IPS-11a (cell line): ENCODE results near the gene STAB2.
"Not testable (repeated sequence)": the region's sequence is repeated elsewhere in the genome, so short reads cannot be mapped to it uniquely, and the experiment has no call there.

Source experiments
- H3K4me3 ChIP-seq: one replicate; pipeline ENCODE4 v1.5.1; 2013; ENCODE audit warnings: low read depth, low read length, control low read depth

The STAB2 gene

DNA sequence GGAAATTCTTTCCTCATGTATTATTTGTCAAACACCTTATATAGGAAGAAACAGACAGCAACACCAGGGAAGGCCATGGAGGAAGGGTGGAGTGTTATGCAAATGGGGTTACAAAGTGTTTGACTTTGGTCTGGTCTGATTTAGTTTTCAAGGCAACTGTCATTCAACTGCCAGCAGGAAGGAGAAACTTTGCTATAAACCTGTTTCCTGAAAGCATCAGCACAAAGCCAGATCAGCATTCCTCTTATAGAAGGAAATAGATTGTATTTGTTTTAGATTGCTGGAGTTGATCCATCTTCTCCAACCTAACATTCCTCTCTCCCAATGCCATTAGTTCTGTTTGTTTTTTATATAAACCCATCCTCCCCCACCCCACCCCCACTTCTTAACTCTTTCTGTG lies 65.7 kb downstream of the STAB2 start:
- H3K4me3 ChIP-seq, result no peak overlapping the region

DNA sequence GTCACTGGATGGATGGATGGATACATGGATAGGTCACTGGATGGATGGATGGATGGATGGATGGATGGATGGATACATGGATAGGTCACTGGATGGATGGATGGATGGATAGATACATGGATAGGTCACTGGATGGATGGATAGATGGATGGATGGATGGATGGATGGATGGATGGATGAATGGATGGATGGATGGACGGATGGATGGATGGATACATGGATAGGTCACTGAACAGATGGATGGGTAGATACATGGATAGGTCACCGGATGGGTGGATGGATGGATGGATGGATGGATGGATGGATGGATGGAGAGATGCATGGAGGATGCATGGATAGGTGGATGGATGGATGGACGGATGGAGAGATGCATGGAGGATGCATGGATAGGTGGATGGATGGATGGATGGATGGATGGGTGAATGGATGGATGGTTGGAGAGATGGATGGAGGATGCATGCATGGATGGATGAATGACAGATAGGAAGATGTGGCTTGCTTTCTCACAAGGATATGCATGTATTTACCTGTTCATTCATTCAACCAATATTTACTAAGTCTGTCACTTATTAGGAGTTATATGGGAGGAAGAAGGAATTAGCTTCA lies 66.6 kb downstream of the STAB2 start:
- not testable (repeated sequence) for H3K4me3 ChIP-seq

DNA sequence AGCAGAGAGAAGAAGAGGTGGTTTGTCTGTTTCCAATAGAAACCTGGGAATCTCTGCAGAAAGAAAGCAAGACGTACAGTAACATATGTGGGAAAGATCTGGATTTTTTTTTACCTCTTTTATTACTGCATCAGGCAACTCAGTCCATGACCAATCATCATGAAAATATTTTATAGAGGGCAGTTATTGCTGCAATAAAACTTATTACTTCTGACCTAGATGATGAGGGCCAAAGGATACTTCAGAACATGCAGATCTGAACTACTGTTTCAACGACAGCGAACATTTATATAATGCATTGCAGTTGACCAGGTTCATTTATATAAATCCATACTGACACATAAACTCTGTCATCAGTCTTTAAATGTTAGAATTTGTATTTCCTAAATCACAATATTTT lies 67.7 kb downstream of the STAB2 start:
- H3K4me3 ChIP-seq, result no peak overlapping the region

DNA sequence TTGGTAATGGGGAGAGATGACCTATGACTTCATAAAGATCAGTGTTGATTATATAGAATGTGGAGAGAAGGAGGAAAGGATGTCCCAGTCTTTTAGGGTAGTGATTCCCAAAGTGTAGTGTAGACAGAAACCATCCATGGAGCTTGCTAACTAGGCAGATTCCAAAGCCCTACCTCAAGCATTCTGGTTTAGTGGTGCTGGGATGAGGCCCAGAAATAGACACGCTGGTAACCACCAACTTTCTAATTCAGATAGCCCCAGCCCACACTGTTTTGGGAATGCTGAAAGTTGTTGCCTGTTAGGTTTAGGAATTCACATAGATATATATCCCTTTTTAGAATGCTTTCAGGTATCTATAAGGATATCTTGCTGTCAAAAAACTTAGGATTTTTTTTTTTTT lies 69.2 kb downstream of the STAB2 start:
- no peak overlapping the region for H3K4me3 ChIP-seq

DNA sequence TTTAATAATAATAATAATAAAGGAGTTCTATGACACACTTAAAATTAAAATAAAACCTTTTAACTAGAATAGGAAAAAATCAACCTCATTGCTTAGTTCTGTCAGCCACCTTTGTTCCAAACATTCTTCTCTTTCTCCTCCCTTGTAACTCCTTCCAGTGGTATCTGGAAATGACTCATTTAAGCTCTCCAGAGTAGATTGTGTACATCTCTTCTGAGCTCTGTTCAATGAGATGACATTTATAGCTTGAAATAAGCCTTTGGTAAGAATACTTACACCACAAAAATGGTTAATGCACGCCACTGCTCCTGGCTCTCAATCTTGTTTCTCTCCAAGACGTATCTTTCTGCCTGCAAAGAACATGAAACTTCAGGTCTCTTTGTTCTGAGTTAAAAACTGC lies 70.3 kb downstream of the STAB2 start:
- no peak overlapping the region for H3K4me3 ChIP-seq

DNA sequence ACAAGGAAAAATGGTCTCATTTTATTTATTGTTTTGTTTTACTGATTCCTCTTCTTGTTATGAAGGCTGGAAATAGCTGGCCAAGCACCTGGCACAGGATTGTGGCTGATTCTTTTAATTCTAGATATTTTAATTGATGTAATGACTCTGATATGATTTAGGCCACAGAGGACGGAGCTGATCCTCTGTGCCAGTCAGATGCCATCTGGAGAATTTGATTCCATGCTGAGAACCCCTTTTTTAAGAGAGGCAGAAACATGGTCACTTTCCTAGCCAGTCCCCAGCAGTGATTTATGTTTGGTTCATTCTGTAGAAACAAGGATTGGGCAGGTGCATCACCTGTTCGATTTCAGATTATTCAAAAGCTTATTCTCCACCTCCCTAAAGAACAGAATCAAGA lies 77.6 kb downstream of the STAB2 start:
- H3K4me3 ChIP-seq, result no peak overlapping the region

DNA sequence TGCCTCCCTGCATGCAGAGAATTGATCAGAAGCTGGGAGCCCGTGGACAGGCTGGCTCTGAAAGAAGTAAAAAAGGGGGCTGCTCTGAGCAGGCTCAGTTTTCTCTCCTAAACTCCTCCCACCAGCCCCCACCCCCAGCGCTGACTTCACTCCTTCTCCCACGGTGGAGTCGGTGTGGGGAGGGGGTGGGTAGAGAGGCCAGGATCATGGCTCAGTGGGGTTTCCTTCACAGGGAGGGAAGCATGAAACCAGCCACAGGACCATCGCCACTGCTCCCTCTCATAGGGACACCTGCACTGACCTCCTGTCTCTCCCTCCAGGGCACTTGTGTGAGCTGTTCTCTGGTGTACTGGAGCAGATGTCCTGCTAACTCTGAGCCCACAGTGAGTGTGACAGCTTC lies 78.9 kb downstream of the STAB2 start:
- no peak overlapping the region for H3K4me3 ChIP-seq

DNA sequence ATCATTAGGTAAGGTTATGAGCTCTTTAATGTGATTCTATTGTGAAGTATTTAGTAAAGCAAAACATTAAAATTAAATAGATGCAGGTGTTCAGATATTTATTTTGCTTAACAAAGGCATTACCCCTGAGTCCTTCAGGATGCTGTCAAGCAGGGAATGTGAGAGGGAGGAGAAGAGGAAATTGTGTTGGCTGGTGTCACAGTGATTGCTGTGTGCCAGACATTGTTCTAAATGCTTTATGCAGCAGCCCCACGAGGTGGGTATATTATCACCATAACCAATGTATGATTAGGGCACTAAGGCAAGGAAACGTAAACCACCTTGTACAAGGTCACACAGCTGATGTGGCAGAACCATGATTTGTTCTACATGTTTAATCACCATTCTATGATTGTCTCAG lies 80.1 kb downstream of the STAB2 start:
- H3K4me3 ChIP-seq, result no peak overlapping the region

DNA sequence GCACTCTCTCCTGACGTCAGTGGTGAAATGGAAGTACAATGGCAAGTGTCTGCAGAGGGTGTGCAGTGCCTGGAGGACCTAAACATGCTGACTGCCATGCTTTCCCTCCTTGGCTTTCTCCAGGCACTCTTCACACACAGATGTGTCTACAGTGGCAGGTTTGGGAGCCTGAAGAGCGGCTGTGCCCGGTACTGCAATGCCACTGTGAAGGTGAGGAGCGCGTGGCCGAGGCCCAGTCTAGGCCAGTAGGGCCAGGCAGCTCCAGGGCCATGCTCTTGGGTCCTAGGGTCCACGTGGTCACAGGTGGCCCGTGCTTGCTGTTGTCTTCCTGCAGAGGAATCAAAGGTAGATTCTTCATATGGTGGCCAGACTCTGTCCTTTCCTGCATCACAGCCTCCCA lies 81.4 kb downstream of the STAB2 start:
- H3K4me3 ChIP-seq, result no peak overlapping the region

DNA sequence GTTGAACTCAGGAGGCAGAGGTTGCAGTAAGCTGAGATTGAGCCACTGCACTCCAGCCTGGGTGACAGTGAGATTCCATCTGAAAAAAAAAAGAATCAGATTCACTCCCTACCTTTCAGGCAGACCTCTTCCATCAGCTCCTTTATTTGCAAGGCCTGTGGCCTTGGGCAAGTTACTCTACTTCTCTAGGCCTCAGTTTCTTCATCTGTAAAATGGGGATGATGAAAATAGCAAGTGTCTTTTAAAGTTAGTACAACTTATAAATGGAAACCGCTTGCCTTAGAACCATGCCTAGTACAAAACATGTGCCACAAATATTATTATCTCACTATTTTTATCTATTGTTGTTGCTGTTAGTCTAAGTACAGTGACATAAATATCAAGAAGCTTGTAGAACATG lies 84.3 kb downstream of the STAB2 start:
- H3K4me3 ChIP-seq, result no peak overlapping the region

DNA sequence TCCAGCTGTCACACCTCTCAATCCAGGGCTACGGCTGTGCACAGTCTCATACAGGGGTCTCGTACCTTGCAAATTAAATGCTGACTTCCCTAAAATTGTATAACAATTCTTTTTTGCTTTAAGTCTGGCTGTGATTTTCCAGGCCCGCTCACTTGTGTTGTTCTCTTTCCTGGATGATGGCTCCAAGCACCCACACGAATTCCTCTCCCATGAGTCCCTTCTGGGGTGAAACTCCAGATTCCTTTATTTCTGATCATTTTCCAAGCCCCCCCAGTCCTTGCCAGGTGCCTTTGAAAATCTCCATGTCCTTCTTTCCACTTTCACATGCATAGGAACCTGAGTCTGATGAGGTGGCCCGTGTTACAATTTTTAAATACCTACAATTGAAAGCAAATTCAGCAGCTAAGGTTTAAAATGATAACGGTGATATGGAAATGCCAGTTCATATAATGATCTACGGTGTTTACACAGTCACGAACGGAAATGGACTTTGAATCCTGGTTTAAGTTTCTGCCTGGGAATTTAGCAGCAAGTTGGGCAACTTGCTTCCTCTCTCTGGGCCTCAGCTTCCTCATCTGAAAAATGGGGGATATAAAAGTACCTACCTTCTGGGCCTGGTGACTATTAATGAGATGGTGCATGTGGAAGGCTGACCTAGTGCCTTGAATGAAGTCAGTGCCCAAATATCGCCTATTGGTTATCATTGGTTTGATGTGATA lies 85.5 kb downstream of the STAB2 start:
- no peak overlapping the region for H3K4me3 ChIP-seq

DNA sequence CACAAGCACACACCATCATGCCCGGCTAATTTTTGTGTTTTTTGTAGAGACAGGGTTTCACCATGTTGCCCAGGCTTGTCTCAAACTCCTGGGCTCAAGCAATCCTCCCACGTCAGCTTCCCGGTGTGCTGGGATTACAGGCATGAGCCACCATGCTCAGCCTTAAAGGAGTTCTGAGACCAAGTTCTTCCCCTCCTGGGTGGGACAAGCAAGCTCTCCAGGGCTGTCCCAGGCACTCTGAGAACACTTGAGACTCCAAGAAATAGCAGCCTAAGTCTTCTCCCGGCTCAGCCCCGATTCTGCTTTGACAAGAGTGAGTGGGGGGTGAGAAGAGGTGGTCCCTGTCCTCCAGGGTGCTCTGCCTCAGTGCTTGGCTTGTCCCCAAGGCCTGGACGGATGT lies 86.4 kb downstream of the STAB2 start:
- no peak overlapping the region for H3K4me3 ChIP-seq

DNA sequence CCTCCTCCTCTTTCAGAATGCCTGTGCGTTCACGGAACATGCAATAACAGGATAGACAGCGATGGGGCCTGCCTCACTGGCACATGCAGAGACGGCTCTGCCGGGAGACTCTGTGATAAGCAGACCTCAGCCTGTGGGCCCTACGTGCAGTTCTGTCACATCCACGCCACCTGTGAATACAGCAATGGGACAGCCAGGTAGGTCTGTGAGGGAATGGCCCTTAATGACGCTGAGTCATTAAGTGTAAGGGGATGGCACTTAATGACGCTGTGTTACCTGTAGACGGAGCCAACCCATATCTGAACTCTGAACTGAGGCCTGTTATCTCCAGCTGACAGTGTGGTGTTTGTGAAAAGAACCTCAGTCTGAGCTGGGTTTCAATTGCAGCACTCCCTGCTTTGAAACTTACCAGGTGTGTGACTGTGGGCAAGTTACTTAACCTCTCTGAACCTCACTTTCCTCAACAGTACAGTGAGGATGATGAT lies 86.9 kb downstream of the STAB2 start:
- no peak overlapping the region for H3K4me3 ChIP-seq

DNA sequence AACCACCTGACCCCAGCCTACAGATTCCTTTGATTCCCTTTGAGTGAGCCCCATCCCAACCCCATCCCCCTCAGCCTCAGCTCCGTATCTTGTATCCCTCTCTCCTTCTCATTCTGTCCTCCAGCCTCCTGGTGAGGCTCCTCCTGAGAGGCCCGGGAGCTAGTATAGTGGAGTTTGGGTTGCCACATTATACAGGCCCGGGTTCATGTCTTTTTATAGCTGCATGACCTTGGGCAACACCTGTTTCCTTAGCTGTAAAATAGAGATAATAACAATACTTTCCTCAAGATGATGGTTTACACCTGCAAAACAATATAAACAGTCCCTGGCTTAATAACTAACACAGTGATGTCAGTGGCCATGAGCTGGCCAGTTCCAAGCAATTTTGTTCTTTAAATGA lies 89.8 kb downstream of the STAB2 start:
- H3K4me3 ChIP-seq, result no peak overlapping the region

DNA sequence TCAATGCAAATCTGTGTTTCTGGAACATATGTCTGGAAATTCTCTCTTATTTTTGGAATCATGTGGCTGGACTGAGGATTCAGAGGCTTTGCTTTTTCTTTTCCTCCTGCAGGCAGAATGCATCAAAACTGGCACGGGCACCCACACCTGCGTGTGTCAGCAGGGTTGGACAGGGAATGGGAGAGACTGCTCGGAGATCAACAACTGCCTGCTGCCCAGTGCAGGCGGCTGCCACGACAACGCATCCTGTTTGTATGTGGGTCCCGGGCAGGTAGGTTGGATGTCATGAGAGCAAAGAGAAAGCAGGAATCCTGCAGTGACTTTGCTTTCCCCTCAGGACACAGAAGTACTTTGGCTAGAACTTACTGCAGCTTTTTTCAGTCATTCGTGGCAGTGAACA lies 90.3 kb downstream of the STAB2 start:
- H3K4me3 ChIP-seq, result no peak overlapping the region

DNA sequence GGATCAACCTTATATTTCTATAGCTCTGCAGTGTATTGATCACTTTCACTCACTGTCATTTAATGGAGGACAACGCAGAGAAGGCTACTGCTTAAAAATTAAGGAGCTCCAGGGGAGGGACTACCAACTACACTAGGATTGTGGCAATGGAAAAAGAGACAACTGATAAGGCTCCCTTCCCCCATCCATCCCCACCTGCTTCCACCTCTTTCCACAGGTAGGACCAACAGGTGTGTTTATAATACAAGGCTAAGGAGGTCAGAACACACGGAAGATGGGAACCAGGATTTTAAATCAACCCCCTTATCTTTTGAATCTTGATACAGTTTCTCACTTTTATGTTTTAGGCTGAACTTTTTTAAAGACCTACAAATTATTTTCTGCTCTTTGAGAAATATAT lies 90.8 kb downstream of the STAB2 start:
- H3K4me3 ChIP-seq, result no peak overlapping the region

DNA sequence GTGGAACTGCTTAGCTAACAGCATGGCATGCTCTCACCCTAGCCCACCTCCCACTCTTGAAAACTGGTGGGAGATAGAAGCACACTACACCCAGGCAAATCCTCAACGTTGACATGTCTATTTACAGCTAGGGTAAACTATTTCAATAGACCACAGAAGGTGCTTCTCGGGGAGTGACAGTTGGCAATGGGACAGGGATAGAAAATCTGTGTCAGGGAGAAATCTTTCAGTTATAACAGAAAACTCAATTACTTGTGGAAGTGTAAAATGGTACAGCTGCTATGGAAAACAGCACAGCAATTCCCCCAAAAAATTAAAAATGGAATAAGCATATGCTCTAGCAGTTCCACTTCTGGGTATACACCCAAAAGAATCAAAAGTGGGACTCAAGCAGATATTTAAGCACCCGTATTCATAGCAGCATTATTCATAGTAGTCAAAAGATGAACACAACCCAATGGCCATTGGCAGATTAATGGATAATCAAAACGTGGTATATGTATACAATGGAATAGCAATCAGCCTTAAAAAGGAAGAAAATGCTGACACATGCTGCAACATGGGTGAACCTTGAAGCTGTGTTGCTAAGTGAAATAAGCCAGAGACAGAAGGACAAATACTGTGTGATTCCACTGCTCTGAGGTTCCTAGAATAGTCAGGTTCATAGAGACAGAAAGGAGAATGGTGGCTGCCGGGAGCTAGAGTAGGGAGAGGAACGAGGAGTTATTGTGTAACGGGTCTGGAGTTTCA lies 92.5 kb downstream of the STAB2 start:
- no peak overlapping the region for H3K4me3 ChIP-seq

DNA sequence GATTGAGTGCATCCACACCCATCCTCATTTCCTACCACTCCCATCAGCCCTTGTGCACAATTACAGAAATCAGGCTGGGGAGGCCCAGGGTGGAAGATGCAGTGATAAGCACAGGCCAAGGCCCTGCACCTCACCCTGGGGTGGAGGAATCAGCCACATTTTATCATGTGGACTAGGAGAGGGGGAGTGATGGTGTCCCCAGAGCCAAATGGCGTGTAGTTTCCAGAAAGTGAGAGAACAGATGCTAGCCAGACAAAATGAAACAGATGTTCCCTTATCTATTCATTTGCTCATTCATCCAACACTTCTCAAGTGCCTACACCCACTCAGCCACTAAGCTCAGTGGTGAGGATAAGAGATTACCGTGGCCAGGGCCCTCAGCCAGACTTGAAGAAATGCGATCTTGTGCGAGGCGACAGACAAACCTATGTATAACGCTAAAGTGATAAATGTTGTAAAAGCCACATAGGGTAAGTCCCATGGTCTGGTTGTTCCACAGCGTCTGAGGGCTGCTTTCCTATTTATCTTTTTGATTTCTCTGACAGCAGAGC lies 93.6 kb downstream of the STAB2 start:
- no peak overlapping the region for H3K4me3 ChIP-seq

DNA sequence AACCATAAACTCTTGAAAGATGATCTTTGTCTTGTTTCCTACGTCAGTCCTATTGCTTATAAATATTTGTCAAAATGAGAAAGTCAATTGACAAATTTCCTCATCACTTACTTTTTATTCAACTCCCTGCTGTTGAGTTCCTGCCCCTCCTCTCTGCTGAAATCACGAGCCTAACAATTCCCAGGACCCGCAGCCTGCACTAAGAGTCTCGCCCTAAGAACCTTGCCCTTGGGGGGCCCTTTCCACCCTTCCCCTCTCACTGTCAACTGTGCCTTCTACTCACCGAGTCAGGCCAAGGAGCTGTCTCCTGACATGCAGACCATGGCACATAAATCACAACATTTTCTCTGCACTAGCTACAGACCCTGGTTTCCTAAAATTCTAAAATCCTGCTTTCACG lies 99.0 kb downstream of the STAB2 start:
- no peak overlapping the region for H3K4me3 ChIP-seq

DNA sequence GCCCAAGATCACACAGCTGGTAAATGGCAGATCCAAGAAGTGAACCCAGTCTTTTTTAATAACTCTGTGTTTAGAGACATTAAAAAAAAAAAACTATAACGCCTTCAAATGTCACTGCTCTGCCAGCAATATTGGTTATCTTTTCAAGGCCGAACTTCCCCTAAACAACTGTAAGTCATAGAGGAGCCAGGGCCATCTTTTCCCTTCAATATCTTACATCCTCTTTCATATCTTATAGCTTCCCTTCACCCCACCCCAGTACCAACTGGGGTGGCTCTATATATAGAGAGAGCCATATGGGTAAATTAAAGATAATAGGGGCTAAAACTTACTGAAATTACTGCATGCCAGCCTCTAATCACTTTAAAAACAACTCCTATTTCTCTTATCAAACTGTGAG lies 100.2 kb downstream of the STAB2 start:
- no peak overlapping the region for H3K4me3 ChIP-seq

DNA sequence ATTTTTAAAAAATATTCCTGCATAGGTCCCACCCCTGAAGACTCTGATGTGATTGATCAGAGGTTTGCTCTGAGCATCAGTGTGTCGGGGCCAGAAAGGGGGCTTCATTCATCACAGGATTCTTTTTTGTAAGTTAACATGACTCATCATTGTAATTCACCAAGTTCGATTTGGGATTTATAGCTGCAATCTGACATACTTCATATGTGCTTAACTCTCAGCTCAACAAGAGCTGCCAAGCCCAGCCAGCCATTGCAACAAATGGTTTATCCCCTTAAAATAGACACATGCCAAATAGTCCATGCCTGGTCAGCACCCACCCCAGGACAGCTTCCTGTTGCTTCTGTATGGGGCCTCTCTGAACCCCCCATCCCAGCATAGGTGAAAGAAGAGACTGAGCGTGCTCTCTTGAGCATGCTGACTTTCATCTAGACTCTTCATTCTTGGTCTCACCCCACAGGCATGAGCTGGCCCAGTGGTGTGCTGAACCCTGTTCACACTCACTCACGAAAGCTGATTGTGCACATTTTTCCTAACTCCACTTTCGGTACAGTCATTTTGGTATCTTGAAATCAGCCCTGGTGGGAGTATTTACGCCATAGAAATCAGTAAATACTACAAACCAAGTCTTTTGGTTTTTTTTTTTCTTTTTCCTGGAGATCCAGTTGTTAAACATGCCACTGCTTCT lies 101.4 kb downstream of the STAB2 start:
- H3K4me3 ChIP-seq, result no peak overlapping the region
